GOT3 (cell line): ENCODE data around the gene STXBP6.

Experiments
- DNase-seq: peaks from one replicate; lab custom pipeline; 2025; ENCODE audit warnings: mixed read lengths; lab: John Stamatoyannopoulos, UW

The STXBP6 gene

DNA sequence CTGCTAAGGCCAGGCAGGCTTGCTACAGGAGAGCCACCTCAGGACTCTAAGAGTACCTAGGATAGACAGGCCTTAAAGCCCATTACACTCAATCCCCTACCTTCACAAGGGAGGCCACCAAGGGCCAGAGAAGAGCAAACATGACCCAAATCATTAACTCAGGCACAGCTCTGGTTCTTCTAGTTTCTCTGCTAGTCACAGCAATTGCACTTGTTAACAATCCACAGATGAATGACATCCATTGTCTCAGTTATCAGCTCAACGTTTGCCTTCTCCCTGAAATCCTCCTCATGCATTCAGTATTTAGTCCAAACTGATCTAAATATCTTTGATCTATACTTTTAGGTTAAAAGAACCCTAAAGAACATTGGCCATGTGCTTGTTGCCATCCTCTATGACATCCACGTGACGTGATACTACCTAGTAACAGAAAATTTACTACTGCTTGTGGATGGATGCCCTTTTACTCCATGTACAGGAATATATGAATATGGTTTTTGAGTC lies 164.5 kb downstream of the STXBP6 start:
- no peak for DNase-seq

DNA sequence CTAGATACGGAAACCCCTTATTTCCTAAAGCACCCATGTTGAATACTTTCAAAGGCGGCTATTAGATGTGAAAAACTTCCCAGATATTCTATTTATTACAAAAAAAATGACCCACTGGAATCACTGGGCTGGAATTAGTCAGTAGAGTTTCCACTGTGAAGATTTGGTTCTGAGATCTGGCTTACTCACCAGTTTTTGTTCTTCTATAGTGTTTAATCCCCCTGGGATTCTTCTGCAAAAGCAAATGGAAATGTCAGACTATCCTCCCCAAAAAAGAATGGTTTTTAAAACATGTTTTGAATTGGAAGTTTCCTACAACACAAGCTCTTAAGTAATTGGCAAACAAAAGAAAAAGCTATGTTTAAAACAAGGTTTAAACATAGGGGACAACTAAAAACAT lies 166.4 kb downstream of the STXBP6 start:
- no peak for DNase-seq

DNA sequence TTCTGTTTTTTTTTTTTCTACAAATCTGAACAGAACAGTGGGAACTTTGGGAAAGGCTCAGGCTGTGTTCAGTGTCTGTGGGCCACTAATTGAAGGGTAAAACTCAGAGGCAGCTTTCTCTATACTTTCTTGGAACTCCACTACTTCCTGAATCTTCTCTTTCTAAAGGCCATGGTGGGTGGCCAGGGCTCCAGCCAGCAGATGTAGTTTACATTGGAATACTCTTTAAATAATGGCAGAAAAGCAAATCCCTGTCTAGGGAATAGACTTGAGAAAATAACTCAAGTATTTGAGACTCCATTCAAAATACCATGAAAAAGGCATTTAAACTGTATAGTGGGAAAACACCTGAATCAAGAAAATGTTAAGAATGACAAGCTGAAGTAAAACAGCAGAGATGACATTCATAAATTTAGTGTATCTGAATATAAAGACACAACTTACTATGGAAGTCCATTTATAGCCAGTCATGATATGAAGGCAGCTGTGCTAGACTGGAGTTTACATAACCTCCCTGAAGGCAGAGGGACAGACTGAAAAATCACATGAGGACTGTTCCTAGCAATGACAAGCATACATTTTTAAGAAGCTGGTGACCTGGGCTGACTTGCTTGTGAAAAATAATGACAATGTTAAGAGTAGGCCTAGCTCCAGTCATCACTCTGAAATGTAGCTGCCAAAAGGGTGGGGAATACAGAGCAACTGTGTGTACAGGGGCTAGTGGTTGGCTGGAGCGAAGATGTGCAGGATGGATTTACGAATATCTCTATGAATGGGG lies 168.6 kb downstream of the STXBP6 start:
- DNase-seq: no peak

DNA sequence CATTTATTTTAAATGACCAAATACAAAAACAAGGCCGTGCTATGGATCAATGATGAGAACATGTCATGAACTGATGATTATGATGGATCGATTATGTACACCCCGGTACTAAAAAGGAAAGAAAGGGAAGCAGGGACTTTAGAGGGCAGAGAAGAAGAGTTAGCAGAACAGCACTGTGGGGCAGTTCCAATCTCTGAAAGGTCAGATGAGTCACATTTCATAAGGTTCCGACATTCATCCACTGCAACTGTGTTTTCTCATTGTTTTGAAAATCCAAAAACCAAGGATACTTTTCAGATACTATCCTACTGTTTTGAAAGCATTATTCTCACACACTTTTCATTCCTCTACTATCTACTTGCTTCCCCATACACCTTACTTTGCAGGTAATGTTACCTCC lies 169.3 kb downstream of the STXBP6 start:
- no peak for DNase-seq

DNA sequence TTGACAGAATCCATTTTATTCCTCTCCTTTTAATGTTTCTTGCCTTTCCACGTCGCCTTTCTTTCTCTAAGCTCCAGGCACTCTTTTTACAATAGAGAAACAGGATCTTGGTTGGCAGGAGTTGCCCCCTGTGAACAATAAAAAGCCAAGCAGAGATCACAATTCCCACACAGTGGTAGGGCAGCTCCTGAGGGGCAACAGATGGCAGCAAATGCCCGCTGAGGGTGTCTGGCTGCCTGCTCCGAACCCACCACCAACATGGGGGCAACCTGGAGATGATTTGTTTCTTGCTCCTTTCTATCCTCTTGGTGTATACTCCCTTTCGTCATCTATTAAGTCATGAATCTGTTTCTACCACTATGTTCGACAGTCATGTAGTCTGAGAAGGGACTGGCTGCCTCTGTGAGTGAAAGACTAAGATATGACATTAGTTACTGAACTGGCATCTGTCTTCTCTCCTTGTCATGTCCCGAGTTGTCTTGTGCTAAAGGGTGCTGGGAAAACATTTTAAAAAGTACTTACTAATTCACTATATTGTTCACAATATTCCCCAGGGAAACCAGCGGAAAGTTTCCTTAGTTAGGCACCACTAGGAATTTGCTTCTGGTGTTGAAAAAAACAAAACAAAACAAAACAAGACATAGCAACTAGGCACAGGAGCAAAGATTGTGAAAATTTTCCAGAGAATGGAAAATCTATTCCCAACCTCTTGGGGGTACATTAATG lies 170.1 kb downstream of the STXBP6 start:
- DNase-seq: no peak

DNA sequence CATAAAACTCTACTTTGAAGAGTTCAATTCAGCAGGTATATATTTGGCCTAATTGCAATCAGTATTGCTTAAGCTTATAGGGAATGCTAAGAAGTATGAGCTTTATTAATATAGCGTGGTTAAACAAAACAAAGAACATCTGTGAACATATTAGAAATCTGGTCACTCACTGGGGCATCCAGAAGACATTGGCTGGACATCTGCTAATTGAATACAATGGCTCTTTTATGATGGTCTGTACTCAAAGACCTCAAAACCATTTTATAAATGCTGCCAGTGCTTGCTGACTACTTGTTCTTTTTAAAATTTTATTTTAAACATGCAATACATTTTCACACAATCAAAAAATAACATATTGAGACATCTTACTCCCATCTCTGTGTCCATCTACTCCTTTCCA lies 173.0 kb downstream of the STXBP6 start:
- no peak for DNase-seq

DNA sequence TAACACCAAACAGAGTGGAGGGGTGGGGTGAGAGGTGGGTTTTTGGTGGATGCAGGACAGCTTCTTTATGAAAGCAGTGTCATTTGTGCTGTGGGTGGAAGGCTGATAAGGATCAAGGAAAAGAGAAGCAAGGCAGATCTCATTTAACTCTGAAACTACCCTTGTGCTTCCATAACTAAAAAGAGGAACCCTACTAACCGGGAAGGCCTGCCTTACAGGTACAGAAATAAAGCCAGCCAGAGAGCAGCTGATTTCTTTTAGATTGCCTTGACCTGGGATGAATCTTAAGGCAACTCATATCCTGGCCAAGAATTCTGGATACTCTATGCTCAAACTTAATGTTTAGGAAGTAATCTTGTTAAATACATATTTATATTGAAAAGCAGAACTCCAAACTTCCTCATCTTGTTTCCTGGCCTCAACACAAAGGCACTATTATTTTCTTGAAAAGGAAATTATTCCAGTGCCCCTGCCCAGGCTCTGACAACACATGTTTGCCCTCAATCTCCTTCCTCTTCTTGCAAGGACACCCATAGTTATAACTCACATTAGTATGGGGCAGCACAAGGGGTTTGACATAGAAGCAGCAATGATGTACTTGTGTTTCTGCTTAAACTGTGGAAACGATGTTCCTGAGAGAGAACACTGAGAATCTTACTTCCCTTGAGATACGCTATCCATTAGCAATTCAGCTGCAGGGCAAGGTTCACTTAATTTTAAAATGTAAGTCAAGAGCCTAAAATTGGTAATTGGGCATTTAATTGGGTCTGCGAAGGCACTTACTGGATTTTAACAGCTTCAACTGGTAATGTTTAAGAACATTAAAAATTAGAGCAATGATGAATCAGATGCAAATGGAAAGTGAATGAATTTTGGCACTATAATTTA lies 173.7 kb downstream of the STXBP6 start:
- no peak for DNase-seq

DNA sequence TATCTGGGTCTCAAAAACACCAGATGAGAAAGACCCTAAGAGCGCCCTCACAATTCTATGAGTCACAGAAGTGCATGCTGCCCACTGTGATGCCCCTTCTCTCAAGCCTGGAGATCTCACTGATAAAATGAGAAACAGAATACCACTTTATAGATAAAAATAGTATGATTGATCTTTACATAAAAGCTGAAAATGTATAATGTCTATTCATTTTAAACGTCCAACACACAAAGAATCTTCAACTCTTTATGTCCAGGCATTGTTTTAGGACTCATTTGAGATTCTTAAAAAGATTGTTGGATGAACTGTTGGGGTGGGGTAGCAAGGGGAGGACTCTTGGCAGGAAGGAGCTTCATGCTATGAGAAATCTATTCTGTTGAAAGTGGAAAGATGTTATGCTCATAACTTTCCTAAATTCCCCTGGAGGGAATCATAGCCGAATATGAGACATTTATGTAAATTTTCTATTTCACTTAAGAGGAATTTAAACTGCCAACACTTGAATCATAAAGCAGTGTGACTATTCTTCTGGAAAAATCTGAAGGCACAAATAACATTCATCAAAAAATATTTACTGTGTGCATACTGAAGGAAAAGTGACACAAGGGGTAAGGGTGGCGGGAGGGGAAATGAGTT lies 174.6 kb downstream of the STXBP6 start:
- no peak for DNase-seq

DNA sequence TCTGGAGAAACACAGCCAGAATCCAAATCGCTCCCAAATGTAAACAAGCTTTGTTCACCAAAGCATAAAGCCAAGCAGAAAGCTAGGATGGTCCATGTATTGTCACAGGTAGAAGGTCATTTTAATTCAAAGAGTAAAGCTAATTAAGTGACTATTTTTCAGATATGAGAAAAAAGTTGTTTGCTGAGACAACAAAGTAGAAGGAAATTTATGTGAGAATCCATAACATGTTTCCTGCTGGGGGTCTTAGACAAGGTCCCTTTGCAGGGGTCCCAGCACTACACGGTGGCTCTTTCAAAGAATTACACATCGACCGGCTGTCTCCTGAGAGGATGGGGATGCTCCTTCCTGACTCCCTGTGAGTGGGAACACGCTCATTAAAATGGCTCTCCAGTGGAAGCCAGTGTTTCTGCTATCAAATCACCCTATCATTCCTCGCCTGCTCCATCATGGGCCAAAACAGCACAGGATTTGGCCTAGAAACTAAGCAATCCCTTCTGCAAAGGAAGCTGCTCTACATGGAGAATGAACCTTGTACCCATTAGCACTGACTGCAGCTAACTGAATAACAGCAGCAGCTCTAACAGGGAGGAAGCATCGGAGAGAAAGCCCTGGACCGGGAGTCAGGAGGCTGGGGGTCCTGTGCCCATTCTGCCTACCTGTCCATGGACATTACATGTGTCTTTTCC lies 175.3 kb downstream of the STXBP6 start:
- DNase-seq: no peak

DNA sequence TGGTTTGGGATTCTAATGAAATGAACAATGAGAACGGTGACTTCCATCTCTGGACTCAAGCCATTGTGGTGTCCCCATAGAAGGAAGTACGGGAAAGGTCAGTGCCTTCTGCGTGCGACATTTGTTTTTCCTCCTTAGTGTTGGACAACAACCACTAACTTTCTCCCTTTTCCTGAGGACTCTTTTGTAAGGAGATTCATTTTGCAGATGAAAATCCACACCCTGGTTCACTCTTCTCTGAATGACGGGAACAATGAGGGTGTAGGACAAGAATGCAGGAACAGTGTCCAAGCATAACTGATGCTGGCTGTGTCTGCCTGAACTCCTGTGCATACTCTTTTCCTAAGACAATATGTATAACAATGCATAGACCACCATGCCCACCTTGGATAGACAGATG lies 176.4 kb downstream of the STXBP6 start:
- DNase-seq: no peak

DNA sequence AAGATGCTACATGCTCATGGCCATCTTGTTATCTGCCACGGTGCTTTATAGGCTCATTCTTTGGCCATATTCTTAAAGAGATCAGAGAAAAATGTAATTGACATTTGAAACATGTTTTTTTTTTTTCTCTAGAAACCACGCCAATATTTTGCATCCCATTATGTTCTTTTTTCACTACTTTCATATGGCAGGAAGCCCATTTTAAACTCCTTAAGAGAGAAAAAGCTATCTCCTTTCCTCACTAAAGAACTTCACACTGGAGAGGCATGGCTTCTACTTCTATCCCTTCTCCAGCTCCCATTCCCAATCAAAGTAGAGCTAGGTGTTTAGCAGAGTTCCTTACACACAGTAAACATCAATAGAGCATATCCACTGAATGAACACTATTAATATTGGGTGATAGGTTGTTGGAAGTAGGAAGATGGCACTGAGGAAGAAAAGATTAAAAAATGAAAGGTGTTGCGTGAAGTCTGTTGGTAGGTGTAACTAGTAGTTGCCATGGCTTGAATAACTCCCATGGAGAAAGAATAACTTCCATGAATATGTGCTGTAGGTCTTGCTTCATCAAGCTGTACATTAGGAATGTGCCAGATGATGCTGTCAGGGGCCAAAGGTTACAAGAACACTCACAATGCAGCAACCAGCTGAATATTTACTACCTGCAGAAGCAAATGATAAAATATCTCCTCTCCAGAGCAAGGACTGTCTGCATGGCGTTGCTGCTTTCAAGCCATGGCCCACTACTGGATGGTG lies 178.8 kb downstream of the STXBP6 start:
- DNase-seq: no peak

DNA sequence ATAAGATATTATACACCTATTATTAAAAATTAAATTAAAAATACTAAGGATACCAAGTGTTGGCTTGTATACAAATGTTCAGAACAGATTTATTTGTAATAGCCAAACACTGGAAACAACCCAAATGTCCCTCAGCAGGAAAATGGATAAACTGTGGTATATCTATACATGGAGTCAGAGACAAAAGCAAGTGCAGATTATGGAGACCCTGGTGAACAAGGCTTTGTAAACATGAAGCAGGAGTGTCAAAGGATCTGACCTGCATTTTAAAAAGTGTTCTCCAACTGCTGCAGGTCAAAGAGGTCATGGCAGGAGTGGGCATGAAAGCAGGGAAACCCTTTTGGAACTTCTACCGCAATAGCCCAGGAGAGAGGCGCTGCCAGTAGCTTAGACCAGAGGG lies 181.6 kb downstream of the STXBP6 start:
- no peak for DNase-seq

DNA sequence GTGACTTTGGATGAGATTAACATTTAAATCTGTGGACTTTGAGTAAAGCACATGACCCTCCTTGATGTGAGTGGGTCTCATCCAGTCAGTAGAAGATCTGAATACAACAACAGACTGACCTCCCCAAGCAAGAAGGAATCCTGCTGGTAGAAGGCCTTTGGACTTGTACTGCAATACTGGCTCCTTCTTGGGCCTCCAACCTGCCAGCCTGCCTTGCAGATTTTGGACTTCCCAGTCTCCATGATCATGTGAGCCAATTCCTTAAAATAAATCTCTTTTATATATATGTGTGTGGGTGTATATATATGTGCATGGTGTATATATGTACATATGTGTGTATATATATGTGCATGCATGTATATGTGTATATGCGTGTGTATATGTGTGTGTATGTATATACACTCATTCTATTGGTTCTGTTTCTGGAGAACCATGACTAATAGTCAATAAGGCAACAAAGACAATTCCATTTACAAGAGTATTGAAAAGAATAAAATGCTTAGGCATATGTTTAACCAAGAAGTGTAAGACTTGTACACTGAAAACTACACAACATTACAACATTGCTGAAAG lies 183.8 kb downstream of the STXBP6 start:
- no peak for DNase-seq

DNA sequence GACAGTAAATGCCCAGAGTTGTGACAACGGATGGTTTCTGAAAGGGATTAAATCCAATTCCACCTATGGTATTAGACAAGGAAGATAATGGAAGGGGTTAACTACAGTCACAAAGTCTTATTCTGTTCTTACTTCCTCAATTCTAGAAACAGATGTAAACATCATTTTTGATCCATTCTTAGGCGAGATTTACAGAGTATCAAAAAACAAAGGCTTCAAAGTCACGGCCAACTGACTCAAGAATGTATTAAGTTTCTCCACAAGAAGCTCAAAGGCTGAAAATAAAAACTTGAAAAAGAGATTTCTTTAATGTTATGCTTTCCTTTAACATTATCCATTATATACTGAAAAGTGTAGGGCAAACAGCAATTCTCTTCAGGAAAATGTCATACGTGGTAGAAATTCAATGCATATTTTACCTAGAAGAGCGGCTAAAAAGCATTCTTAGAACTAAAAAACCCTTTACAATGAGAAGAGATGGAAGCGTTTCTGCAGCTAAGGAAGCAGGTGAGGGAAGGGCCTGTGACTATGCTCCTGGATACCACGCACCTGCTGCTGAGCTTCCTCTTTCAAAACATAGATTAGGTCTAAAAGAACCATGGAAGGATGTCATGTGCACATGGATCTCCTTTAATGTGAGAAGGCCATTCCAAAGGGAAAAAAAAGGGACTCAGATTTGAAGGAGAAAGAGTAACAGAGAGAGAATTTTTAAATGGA lies 185.8 kb downstream of the STXBP6 start:
- no peak for DNase-seq

DNA sequence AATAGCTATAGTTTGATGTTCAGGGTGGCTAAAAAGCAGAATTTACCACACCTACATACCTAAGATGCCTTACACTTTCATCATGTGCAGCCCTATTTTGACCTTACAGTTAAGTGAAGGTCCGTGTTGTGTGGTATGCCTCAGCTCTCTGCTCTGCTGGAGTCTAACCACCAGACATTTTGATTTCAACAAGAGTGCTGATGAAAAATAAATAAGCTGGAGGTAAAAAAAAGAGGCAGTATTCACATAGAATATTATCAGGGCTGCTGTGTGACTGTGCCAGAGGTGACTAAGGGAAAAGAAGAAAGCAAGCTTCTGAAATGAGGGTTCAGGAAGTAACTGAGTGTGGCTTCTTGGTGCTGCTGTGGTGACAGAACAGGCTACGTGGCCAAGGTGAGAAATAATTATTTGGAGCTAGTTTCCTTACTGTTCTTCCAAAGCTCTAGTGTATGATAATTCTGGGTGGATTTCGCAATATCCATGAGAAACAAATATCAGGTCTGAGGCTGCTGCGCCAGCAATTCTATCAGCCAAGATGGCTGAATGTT lies 188.8 kb downstream of the STXBP6 start:
- no peak for DNase-seq

DNA sequence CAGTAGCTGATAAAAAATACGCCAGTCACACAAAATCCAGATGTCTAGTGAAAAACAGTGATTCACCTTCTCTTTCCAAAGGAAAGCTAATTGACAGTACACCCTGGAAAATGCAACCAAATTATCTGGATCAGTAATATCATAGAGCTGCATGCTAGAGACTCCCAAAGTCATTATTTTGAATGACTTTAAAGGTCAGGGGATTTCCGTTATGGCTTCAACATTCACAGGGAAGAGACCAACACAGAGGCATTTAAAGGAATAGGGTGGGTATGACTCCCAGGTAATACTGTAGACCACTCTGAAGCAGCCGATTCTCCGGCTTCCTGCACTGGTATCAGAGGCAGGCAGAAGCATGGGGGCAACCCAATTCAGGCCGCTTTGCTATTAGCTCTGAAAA lies 190.4 kb downstream of the STXBP6 start:
- no peak for DNase-seq

DNA sequence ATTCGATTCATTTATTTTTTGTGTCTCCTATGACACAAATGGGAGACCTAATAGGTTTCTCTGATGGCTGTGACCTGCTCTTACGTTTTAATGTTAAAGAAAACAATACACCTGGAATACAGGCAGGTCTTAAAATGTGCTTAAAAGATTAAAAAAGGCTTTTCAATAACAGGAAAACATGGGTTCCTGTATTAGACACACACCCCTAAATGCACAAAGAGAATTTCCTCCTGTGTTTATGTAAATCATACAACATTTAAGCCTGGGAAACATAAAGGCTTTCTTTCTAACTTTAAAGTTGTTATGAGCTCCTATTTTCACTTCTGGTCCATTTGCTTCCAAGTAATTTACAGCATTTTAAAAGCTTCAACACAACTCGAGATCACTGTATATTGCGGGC lies 191.3 kb downstream of the STXBP6 start:
- no peak for DNase-seq

DNA sequence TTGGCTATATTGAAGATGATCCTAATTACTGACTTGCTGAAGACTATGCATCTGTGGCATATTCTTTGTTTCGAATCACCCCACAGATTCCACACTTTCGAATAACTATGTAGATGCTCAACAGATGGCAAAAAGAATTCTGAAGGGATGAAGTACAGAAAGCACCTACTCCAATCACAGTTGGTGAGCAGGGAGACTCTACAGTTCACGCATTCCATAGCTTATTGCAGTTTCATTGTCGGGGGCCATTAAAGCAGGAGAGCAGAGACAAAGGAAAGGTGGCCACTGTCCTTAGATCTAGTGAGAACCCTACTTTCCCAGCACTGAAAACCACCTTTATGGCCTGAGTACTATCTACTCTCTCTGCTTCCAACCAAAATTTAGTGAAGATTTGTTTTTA lies 191.9 kb downstream of the STXBP6 start:
- DNase-seq: no peak

DNA sequence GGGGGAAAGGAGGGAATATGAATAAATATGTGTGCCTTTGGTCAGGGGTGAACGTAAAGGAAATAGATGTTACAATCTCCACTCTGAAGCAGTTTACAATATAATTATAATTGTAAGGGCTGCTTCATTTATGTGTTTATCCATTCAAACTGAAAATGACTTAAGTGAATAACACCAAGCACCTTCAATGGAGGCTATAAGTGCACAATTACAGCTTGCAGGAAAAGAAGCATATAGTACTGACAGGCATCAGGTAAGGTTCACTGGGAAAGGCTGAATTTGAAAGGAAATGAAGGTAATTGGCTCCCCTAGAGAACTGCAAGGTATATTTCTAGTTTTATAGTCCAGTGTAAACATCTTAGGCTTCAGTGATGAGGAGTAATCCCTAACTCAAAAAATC lies 192.7 kb downstream of the STXBP6 start:
- DNase-seq: no peak
